ENCODE measurements around the gene PSMD7. TPM values are rescaled to one million over a fixed set of nuclear protein-coding genes. Genes with fewer than 3 reads are reported as not detected.

PSMD7 gene
- total RNA-seq, 1 experiment from 2014 or later, result 109 TPM

- no peak for ATAC-seq
- intact Hi-C loops (cut with micrococcal nuclease), result no loop called here
- no peak overlapping the region for H3K4me3 ChIP-seq (replicated peaks in 1 of 2; ENCODE audit: low read depth in 1 of 2, low read length in 2 of 2)
Observed at GRCh38 chr16:74325641-74326040, 29.0 kb downstream of the PSMD7 start.

More at GRCh38 chr16:74325641-74326040, 29.0 kb downstream of the PSMD7 start:
- TSS peak; percentile 30 for BruUV-seq (replicated peaks)
- H2AFZ ChIP-seq (ENCODE audit: low read depth, low read length, poor library complexity, severe bottlenecking), result no peak overlapping the region
- ChIA-PET RAD21 (ENCODE audit: low non-redundant PET in 1 of 2, low total read pairs in 2 of 2, uncharacterized antibody in 2 of 2, unreplicated experiment in 2 of 2) (no interaction called here), POLR2A (no interaction called here), CTCF (no interaction called here)
- peaks cover 4 to 10% of the 10 kb centered on the region in 2 experiments; a peak in 3 of 4 replicates for H3K36me3 ChIP-seq (ENCODE audit: control insufficient read depth in 1 of 2, insufficient read depth in 2 of 2, low read length in 2 of 2)
- H3K4me2 ChIP-seq (ENCODE audit: low read length), result no peak overlapping the region
- H3K4me1 ChIP-seq (ENCODE audit: control insufficient read depth in 1 of 2, insufficient read depth in 2 of 2, low read length in 2 of 2), result no peaks in the 10 kb centered on the region
- H3K9me2 ChIP-seq (ENCODE audit: insufficient read depth), result no peaks in the 10 kb centered on the region
- H3K27ac ChIP-seq (ENCODE audit: low read depth, low read length), result no peak overlapping the region
- DNase-seq (ENCODE audit: low read depth, low spot score), result no peak
- no peak overlapping the region for H3K9ac ChIP-seq (ENCODE audit: low read length)
- H3K9me3 ChIP-seq (ENCODE audit: control insufficient read depth in 1 of 2, insufficient read depth in 1 of 2, low read depth in 1 of 2, low read length in 2 of 2), result no peaks in the 10 kb centered on the region
- no peaks in the 10 kb centered on the region for H4K20me1 ChIP-seq (ENCODE audit: insufficient read depth)
- H3K79me2 ChIP-seq (ENCODE audit: insufficient read depth, low read length), result no peaks in the 10 kb centered on the region
- TF ChIP-seq CEBPB (IDR thresholded peaks at IDR 0.05; ENCODE audit: low read depth) (no peak), JUND (IDR thresholded peaks at IDR 0.05) (no peak), POLR2A (IDR thresholded peaks at IDR 0.05; ENCODE audit: borderline replicate concordance, extremely low read depth, insufficient read depth, insufficient read length) (no peak), SP1 (IDR thresholded peaks at IDR 0.05; ENCODE audit: low read depth) (no peak), REST (IDR thresholded peaks at IDR 0.05; ENCODE audit: low read depth) (no peak), ZNF274 (IDR thresholded peaks at IDR 0.05; ENCODE audit: low read depth, low read length) (no peak), EZH2 (IDR thresholded peaks at IDR 0.05) (no peak), MAX (IDR thresholded peaks at IDR 0.05) (no peak), ATF3 (IDR thresholded peaks at IDR 0.05) (no peak), CBX3 (IDR thresholded peaks at IDR 0.05; ENCODE audit: low read depth) (no peak), ZBTB33 (IDR thresholded peaks at IDR 0.05; ENCODE audit: extremely low read depth, insufficient replicate concordance, low read length) (no peak), EGR1 (IDR thresholded peaks at IDR 0.05; ENCODE audit: low read depth) (no peak), EZH2phosphoT487 (IDR thresholded peaks at IDR 0.05; ENCODE audit: borderline replicate concordance) (no peak), FOSL1 (IDR thresholded peaks at IDR 0.05; ENCODE audit: low read depth) (no peak), ZFX (IDR thresholded peaks at IDR 0.05) (no peak), SIN3A (IDR thresholded peaks at IDR 0.05; ENCODE audit: low read depth) (no peak), TCF7L2 (IDR thresholded peaks at IDR 0.05; ENCODE audit: borderline replicate concordance, extremely low read depth, insufficient read depth, insufficient read length) (no peak), YY1 (IDR thresholded peaks at IDR 0.05; ENCODE audit: extremely low read depth, insufficient replicate concordance, low read depth, low read length) (no peak), RAD21 (IDR thresholded peaks at IDR 0.05; ENCODE audit: low read depth) (no peak)
- H3K27me3 ChIP-seq (ENCODE audit: insufficient read depth, low read length), result no peaks in the 10 kb centered on the region

All from HCT116 (cell line).